ENCODE results near the gene LRBA.
"Not testable (repeated sequence)": the region's sequence is repeated elsewhere in the genome, so short reads cannot be mapped to it uniquely, and the experiment has no call there.

LRBA gene

DNA sequence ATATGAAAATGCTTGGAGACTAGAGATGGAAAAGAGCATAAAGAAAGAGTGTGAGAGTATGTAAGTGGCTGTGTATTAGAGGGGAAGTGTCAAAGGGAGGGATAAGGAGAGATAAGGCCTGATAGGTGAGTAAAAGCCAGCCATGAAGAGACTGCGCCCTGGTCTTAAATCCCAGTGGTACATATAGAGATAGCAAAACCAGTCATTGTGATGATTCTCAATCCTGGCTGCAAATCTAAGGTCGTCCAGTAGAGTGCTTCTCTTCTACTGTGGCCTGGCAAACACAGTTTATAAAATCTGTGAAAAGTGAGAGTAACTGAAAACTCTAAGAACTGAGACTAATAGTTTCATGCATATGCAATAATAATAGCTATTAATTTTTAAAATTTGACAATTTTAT, 346.3 kb downstream of the LRBA start:
- DNase-seq, result no peak

GRCh38 chr4:150664935-150665334, 350.1 kb downstream of the LRBA start:
- no peak for DNase-seq

DNA sequence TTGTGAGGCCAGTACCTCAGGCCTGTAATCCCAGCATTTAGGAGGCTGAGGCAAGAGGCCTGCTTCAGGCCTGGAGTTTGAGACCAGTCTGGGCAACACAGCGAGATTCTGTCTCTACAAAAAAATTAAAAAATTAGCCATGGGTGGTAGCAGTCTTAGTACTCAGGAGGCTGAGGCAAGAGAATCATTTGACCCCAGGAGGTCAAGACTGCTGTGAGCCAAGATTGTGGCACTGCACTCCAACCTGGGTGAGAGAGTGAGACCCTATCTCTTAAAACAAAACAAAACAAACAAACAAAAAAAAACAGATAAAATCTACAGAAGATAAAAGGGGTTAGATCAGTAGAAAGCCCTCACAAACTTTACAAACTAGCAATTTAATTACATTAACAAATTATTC, 352.4 kb downstream of the LRBA start:
- DNase-seq, result no peak

DNA sequence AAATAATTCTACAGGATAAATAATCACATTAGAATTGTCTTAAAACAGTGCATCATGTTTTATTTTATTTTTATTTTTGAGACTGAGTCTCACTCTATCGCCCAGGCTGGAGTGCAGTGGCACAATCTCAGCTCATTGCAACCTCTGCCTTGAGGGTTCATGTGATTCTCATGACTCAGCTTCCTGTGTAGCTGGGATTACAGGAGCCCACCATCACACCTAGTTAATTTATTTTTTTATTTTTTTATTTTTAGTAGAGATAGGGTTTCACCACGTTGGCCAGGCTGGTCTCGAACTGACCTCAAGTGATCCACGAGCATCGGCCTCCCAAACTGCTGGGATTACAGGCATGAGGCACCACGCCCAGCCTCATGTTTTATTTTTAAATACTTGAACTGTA, 353.5 kb downstream of the LRBA start:
- not testable (repeated sequence) for DNase-seq

DNA sequence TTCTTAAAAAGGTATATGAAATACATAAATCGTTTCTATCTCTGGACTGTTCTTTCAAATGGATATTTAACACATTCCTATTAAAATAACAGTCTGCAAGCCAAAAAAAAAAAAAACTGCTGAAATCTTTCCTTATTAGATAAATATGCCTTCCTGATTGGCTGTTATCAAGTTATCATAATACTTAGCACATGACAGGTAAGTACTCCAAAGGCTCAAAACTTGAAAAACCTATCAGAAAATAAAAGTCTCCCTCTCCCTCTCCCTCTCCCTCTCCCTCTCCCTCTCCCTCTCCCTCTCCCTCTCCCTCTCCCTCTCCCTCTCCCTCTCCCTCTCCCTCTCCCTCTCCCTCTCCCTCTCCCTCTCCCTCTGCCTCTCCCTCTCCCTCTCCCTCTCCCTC, 356.8 kb downstream of the LRBA start:
- not testable (repeated sequence) for DNase-seq

- no peak for DNase-seq
These were observed 358.2 kb downstream of the LRBA start for GRCh38 chr4:150656891-150657290.

- DNase-seq, result no peak
These were observed 364.3 kb downstream of the LRBA start for GRCh38 chr4:150650751-150651150.

DNA sequence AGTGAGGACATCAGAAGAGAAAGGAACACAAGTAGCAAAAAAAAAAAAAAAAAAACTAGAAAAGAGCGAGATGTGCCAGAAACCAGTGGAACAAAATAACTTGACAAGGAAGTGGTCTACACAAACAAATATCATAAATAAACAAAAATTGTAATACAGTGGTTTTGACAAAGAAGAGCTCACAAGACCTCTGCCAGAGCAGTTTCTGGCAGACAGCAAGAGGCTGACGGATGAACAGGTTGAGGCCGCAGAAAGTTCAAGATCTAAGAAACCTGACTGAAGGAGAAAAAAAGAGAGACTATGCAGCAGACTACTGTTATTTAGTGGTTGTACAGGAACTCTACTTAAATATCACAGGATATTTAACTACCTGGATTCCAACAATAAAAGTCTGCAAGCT, 367.0 kb downstream of the LRBA start:
- no peak for DNase-seq

DNA sequence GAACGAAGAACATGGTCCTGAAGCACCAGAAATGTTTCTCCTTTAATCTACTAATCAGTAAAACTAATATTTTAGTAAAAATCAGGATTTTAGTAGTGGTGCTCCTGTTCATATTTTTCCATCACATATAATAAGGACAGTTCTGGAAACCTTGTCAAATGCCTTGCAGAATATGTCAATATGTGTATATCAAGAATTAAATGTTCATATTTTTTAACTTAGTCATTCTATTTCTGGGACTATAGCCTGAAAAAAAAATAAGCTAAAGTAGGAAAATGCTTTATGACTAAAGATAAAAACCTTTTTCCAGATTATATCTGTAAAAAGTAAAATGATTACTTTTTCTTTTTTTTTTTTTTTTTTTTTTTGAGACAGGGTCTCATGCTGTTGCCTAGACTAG, 368.1 kb downstream of the LRBA start:
- DNase-seq, result no peak

DNA sequence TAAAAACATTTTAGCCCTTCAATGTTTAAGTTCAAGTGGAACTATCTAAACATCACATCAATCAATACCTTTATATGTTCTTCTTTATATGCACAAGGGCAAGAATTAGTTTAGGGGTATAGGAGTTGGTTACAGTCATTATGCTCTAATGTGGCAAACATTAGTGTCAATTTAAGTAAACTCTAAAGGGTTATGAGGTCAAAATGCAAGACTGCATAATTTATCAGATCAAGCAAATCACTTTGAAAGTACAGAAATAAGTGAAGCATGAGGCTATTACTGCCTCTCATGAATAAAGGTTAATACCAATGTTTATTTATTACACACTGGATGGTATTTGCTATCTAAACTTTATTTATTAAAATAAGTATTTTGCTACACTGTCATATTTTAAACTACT, 373.5 kb downstream of the LRBA start:
- DNase-seq, result no peak

- no peak for DNase-seq
These were observed 382.4 kb downstream of the LRBA start for GRCh38 chr4:150632639-150633038.

GRCh38 chr4:150628073-150628472, 387.0 kb downstream of the LRBA start:
- DNase-seq, result no peak

DNA sequence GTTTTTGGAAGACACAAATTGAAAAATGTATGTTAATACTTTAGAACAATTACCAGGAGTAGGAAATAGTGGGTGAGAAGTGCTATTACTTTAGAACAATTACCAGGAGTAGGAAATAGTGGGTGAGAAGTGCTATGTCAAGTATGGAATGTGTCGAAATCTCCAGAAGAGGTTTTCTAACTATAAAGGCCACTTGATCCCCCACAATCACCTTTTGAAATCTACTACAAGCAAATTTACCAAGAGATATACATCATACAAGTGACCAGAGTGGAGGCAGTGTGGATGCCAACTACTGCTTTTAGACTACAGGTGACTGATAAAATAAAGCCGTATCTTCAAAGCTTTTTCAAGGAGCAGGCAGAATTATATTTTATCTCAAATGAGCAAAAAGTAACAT, 390.1 kb downstream of the LRBA start:
- DNase-seq, result no peak

DNA sequence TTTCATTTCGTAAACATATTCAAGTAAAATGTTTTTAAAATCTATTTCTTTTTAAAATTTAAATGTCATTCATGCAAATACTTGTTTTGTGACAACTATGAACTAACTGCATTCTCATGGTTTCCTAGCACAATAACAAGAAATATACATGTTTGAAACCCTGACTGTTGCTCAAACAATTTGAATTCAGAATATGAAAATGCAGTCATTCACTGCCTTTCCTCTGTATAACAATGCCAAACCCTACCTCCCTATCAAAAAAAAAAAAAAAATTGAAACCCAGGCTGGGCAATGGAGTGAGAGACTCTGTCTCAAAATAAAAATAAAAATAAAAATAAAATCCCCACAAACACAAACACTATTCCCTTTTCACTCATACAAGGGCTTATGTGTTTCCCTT, 391.0 kb downstream of the LRBA start:
- DNase-seq, result no peak

DNA sequence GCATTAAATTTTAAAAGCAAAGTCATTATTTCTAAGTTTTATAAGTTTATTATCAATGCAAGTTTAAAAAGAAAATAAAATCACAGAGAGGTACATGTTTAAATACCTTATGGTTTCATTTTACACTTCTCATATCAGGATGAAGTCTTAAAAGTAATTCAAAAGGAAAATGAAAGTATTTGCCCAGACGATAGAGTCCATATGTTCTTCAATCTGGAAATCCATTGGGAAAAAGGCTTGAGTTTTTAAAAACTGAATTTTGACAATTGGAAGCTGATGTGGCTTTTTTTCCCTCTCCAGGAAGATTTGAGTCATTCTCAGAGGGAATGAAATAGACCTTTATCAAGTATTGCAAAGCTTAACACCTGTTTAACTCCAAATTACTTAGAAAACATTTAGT, 396.0 kb downstream of the LRBA start:
- no peak for DNase-seq

- DNase-seq, result no peak
These were observed 406.0 kb downstream of the LRBA start for GRCh38 chr4:150609131-150609530.

- DNase-seq, result no peak
These were observed 414.2 kb downstream of the LRBA start for GRCh38 chr4:150600812-150601445.

DNA sequence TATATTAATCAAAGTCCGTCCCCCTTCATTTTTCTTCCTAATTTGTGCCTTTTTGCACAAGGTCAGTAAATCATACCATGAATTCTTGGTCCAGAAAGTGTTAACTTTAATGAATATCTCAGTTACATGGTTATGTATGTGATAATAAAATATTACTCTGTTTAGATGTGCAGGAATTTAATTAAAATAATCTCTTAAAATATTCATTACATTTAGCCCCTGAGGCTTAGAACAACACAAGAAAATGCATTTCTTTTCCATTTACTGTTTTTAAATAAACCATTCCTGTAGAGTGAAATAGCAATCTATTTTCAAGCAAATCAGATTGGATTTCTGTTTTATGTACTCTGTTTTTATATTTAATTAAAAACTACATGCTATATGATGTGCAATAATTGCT, 415.5 kb downstream of the LRBA start:
- DNase-seq, result no peak

DNA sequence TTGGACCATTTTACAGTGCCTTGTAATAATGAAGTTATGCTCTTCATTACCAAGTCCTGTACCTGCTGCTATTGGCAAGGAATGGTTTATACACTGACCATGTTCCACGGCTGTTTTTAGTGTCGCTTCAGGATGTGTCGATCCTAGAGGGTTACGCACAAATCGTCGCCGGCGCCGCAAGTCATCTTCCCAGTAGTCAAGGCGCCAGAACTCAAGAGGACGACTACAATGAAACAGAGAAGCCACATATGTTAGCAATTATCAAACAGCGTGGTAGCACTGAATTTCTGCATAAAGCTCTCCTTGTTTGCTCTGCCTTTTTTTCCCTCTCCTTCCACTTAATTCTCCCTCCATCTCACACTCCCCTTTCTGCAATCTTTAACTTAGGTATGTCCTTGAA, 416.2 kb downstream of the LRBA start:
- no peak for DNase-seq

- no peak for DNase-seq
These were observed 421.1 kb downstream of the LRBA start for GRCh38 chr4:150593996-150594395.

DNA sequence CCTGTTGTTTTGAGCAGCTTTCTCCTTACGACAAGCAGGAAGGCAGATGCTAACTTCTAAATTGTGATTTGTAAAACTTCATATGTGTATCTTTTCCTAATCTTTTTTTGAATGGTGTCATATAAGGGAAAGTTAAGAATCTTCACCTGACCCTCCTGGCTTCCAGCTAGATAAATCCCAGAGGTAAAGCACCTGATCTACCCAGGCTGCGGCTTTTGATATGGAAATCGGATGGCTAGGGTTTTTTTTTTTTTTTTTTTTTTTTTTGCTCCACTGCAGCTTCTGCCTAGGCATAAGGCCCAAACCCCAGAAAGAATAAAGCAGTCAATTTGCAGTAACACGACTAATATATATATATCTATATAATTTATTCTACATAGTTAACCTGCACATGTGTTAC, 423.2 kb downstream of the LRBA start:
- DNase-seq, result no peak

DNA sequence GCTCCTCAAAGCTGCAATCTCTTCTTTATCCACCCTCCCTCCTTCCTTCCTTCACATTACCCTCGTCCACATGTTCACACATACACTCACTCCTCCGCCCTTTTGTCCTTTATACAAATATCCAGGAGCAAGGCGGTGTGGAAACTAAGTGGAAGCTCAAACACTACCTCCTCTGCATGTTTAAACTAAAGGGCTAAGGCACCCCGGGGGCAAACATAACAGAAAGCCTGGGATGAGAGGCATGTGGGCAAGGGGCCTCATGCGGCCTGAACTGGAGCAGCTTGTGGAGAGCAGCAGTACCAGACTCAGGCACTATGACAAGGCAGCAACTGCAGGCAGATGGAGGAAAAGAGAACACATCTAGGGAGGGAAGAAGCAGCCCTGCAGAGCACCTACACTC, 423.7 kb downstream of the LRBA start:
- DNase-seq, result no peak

- DNase-seq, result no peak
These were observed 424.5 kb downstream of the LRBA start for GRCh38 chr4:150590631-150591030.

DNA sequence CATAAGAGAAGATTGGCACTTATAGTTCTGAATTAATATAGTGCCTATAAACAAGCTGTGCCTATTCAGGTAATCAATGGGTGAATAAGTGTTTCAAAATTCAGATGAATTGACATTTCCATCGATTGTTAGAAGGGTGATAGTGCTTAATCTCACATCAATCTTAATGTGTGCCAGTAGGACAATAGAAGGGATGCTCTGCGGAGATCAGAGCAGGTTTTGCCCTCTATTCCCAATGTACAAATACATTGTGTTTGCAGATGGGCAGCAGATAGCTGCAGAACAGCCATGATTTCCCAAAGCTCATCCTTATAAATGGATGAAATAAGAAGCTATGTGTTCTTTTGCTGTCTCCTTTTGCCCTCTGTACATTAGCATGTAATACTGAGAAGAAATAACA, 425.9 kb downstream of the LRBA start:
- DNase-seq, result no peak

- no peak for DNase-seq
These were observed 426.8 kb downstream of the LRBA start for GRCh38 chr4:150588316-150588715.

Data from right kidney (tissue), 1 donor.